ENCODE data around the gene RPA3. TPM values are rescaled to one million over a fixed set of nuclear protein-coding genes. Genes with fewer than 3 reads are reported as not detected.
A peak's percentile ranks its signal among the peaks of the same experiment; 100 is the strongest.

Gene RPA3
- polyA plus RNA-seq, 1 experiment, result 9.2 TPM

DNA sequence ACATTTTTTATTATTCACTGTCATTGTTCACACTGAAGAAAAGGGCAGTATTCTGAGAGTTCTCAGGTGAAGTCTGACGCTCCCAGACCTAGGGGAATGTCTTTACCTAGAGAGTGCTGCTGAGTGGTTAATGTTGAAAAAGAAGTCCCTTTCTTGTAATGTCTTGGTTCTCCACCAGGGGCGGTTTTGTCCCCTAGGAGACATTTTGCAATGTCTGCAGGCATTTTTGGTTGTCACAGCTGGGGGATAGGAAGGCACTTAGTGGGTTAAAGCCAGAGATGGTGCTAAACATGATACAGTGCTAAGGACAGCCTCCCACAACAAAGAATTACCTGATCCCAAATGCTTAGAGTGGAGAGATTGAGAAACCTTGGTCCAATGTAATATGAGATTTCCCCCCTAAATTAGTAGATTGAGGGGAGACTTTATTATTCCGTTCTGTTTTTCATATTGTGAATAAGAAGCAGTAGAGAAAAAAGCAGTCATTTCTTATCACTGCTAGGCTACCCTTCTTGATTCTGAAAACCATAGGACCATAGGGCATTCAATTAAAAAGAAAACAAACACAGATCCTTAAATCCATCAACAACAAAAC is 64.7 kb downstream of the RPA3 start:
- DNase-seq (ENCODE audit: low read depth), result no peak
- Histone ChIP-seq H3K36me3 (ENCODE audit: control insufficient read depth, insufficient read depth, low read length) (no peaks in the 10 kb centered on the region), H3K27me3 (ENCODE audit: control insufficient read depth, insufficient read depth, low read length) (no peaks in the 10 kb centered on the region), H3K4me3 (ENCODE audit: low read depth, low read length) (no peak overlapping the region)
- POLR2A ChIA-PET, result no interaction called here
- CTCF ChIA-PET, result interaction anchor here (0.7 to 1.4 kb wide), 2 partner anchors 9 to 392 kb away, joined by 3 read pairs; no protein-coding TSS in a partner anchor
- TF ChIP-seq, protein P1, sequence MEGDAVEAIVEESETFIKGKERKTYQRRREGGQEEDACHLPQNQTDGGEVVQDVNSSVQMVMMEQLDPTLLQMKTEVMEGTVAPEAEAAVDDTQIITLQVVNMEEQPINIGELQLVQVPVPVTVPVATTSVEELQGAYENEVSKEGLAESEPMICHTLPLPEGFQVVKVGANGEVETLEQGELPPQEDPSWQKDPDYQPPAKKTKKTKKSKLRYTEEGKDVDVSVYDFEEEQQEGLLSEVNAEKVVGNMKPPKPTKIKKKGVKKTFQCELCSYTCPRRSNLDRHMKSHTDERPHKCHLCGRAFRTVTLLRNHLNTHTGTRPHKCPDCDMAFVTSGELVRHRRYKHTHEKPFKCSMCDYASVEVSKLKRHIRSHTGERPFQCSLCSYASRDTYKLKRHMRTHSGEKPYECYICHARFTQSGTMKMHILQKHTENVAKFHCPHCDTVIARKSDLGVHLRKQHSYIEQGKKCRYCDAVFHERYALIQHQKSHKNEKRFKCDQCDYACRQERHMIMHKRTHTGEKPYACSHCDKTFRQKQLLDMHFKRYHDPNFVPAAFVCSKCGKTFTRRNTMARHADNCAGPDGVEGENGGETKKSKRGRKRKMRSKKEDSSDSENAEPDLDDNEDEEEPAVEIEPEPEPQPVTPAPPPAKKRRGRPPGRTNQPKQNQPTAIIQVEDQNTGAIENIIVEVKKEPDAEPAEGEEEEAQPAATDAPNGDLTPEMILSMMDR (IDR thresholded peaks at IDR 0.05; ENCODE audit: insufficient read depth, low read depth, low read length), result peak; percentile 48

DNA sequence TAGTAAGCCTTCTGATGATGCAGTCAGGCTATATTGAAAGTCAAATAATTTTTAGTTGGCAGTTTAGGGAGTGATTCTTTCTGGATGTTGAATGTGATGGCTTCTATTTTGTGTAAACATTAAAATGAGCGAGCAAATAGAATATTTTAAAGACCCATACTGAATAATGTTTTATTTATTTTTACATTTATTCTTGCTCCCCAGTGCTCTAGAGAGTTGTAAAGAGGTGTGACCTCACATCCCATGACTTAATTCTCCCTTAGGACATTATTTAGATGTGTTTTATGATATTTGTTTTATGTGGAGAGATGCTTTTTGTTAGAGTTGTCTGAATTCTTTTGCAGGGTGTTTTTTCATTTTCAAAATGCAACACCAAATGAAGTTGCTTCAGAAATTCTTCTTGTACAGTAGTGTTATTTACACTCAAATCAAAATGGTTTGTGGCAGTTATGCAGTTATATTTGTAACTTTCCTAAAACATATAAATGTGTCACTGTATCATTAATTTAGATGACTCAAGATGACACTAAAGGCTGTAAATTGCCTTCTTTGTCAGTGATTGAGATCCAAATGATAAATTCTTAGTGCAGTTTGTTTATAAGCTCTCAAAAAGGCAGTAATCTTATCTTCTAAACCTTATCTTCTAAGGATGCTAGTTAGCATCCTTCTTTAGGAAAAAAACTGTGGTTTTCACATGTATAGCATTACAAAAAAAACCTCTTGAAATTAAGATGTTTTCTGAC is 65.4 kb downstream of the RPA3 start:
- ChIA-PET CTCF (interaction anchor here (0.7 to 1.4 kb wide), 2 partner anchors 10 to 393 kb away, joined by 3 read pairs; no protein-coding TSS in a partner anchor), POLR2A (no interaction called here)
- TF ChIP-seq, protein P1 (IDR thresholded peaks at IDR 0.05; ENCODE audit: insufficient read depth, low read depth, low read length), result no peak
- no peak overlapping the region for H3K4me3 ChIP-seq (ENCODE audit: low read depth, low read length)
- H3K27me3 ChIP-seq (ENCODE audit: control insufficient read depth, insufficient read depth, low read length), result no peaks in the 10 kb centered on the region
- no peaks in the 10 kb centered on the region for H3K36me3 ChIP-seq (ENCODE audit: control insufficient read depth, insufficient read depth, low read length)
- no peak for DNase-seq (ENCODE audit: low read depth)

DNA sequence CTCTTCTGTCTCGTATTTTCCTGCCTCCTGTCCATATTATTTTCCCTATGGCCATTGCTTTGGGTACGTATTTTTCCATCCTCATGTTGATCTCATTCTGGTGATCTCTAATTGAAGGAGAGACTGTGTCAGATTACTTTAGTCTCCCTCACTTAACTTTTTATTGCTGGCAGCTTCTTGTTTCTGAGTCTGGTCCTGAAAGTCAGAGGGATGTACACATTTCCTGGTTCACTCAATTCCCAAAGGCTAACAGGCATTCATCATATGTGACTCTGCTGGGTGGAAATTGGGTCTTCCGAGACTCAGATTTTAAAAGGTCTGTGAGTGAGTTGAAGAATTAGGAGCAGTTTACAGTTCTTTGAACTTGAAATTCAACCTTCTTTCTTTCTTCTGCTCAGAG is 66.9 kb downstream of the RPA3 start:
- CTCF ChIA-PET, result no interaction called here
- TF ChIP-seq, protein P1 (IDR thresholded peaks at IDR 0.05; ENCODE audit: insufficient read depth, low read depth, low read length), result no peak

DNA sequence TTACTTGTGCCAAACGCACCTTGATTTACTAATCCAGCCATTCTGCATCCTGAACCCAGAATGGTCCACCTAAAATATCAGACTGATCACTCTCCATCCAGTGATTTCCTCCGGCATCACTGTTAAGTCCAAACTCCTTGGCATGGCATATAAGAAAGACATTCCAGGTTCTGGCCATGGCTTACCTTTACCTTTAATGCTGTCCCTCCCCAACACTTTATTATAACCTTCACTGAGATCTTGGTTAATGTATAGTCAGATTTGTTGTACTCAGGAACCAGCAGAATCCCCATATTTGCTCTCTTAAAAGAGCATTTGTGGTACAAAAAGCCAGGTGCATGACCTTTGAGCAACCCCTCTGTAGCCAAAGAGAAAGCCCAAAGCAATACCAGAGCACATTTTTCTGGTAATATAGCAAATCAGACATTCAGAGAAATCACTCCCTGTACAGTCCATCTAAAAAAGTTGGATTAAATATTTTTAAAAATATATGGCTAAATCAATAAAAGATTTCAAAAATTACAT is 67.7 kb downstream of the RPA3 start:
- CTCF ChIA-PET, result interaction anchor here (1.9 kb wide), 1 partner anchor 73 kb away, joined by 3 read pairs; no protein-coding TSS in a partner anchor
- H3K4me3 ChIP-seq (ENCODE audit: low read depth, low read length), result no peak overlapping the region
- TF ChIP-seq, protein P1 (IDR thresholded peaks at IDR 0.05; ENCODE audit: insufficient read depth, low read depth, low read length), result no peak
- H3K27me3 ChIP-seq (ENCODE audit: control insufficient read depth, insufficient read depth, low read length), result no peaks in the 10 kb centered on the region
- POLR2A ChIA-PET, result no interaction called here
- no peaks in the 10 kb centered on the region for H3K36me3 ChIP-seq (ENCODE audit: control insufficient read depth, insufficient read depth, low read length)
- no peak for DNase-seq (ENCODE audit: low read depth)

More for the DNA sequence above, 66.9 kb downstream of the RPA3 start:
- no peak for DNase-seq (ENCODE audit: low read depth)
- Histone ChIP-seq H3K27me3 (ENCODE audit: control insufficient read depth, insufficient read depth, low read length) (no peaks in the 10 kb centered on the region), H3K4me3 (ENCODE audit: low read depth, low read length) (no peak overlapping the region), H3K36me3 (ENCODE audit: control insufficient read depth, insufficient read depth, low read length) (no peaks in the 10 kb centered on the region)
- POLR2A ChIA-PET, result no interaction called here

DNA sequence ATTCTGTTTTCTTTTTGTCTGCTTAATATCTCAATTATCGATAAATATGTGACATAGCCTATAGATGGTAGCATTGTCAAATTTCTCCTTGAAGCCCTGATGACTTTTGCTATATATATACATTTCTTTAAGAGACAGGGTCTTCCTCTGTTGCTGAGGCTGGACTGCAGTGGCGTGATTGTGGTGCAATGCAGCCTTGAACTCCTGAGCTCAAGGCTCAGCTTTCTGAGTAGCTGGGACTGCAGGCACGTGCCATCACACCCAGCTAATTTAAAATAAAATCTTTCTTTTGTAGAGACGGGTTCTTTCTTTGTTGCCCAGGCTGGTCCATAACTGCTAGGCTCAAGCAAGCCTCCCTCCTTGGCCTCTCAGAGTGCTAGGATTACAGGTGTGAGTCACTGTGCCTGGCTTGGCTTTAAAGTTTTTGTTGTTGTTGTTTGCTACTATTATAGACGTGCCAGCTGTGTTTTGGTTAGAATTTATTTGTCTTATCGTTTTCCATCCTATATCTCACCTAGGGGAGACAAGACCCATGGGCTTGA is 70.8 kb downstream of the RPA3 start:
- no peaks in the 10 kb centered on the region for H3K27me3 ChIP-seq (ENCODE audit: control insufficient read depth, insufficient read depth, low read length)
- TF ChIP-seq, protein P1 (IDR thresholded peaks at IDR 0.05; ENCODE audit: insufficient read depth, low read depth, low read length), result no peak
- POLR2A ChIA-PET, result interaction anchor here (0.6 kb wide), 1 partner anchor 667 kb away, joined by 3 read pairs; no protein-coding TSS in a partner anchor
- no peak for DNase-seq (ENCODE audit: low read depth)
- no peak overlapping the region for H3K4me3 ChIP-seq (ENCODE audit: low read depth, low read length)
- no peaks in the 10 kb centered on the region for H3K36me3 ChIP-seq (ENCODE audit: control insufficient read depth, insufficient read depth, low read length)
- CTCF ChIA-PET, result interaction anchor here (0.9 to 1.1 kb wide), 2 partner anchors 115 to 250 kb away, joined by 3 read pairs; no protein-coding TSS in a partner anchor

Data from BJ (cell line).